ENCODE measurements around the gene KCNK13.
"Not testable (repeated sequence)": the region's sequence is repeated elsewhere in the genome, so short reads cannot be mapped to it uniquely, and the experiment has no call there.

KCNK13 gene

GRCh38 chr14:90061685-90062126 lies at the start of gene KCNK13:
KCNK13 (plus strand) TSS chr14:90061994; CDS start chr14:90062206, 212 bp downstream.
- no peak for DNase-seq (ENCODE audit: low read depth in 2 of 2)

GRCh38 chr14:90017371-90017770 lies 44.4 kb upstream of the KCNK13 start:
- DNase-seq (ENCODE audit: low read depth in 2 of 2): no peak

DNA sequence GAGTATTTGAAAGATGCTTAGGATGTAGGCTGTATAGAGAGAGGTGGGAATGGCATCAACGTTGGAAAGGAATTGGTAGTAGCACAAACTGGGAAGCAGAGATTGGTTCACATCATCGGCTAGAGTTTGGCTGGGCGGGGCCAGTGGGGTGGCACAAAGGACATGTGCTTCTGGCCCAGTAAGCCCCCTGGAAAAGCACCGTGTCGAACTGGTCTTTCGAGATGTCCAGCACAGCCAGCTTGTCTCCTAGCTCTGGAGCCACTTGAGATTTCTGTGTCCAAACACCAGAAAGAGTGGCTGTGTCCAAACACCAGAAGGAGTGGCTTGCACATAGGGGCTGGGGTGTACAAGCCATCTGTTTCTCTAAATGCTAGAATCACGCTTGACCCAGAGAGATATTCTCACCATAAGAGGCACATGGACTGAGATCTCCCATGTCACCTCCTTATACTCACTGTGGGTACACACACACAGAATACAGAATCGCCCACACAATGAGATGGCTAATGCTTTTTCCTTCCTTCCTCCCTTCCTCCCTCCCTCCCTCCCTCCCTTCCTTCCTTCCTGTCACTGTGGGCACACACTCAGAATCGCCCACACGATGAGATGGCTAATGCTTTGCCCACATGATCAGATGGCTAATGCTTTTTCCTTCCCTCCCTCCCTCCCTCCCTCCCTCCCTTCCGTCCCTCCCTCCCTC lies 41.8 kb upstream of the KCNK13 start:
- no peak for DNase-seq (ENCODE audit: low read depth in 2 of 2)

DNA sequence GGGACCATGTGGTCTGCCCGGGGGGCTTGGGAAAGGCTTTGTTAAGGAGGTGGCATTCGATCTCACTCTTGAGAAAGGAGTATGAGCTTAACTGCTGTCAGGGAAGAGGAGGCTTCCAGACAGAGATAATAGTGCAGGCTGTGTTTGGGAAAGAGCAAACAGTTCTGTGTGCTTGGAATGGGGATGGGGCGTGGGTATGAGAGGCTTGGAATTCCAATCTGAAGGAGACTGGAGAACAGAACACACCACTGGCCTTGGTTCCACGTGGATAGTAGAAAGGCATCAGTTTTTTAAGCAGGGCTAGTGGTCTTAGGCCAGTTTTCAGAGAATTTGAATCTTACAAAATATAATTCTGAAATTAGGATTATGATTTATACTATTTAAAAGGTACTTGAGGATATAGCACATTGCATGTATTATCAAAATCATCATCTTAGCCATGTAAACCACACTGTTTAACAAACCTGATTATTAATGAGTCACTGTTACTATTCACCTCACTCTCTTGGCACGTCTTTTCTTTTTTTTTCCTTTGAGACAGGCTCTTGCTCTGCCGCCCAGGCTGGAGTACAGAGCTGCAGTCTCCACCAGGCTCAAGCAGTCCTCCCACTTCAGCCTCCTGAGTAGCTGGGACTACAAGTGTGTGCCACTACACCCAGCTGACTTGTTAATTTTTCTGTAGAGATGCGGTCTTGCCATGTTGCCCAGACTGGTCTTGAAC lies 38.5 kb upstream of the KCNK13 start:
- no peak for DNase-seq (ENCODE audit: low read depth in 2 of 2)

DNA sequence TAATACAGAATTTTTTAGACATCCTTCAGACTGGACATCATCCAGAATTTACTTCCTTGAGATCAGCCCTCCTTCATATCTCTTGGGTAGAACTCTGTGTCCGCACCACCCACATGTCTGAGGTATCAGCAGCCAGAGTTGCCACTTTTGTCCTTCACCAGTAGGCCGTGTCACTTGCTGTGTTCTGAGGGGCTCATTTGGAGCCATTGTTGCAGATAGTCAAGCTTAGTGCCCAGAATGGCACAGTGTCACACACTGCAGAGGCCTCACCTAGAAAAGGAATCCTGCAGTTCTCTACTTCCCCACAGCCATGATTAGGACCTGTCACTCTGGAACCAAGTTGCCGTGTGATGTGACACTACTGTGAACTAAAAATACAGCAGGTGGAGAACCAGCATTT lies 36.9 kb upstream of the KCNK13 start:
- DNase-seq (ENCODE audit: low read depth in 2 of 2): no peak

DNA sequence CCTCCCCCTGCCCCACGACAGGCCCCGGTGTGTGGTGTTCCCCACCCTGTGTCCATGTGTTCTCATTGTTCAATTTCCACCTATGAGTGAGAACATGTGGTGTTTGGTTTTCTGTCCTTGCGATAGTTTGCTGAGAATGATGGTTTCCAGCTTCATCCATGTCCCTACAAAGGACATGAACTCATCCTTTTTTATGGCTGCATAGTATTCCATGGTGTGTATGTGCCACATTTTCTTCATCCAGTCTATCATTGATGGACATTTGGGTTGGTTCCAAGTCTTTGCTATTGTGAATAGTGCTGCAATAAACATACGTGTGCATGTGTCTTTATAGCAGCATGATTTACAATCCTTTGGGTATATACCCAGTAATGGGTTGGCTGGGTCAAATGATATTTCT lies 35.2 kb upstream of the KCNK13 start:
- not testable (repeated sequence) for DNase-seq (ENCODE audit: low read depth in 2 of 2)

DNA sequence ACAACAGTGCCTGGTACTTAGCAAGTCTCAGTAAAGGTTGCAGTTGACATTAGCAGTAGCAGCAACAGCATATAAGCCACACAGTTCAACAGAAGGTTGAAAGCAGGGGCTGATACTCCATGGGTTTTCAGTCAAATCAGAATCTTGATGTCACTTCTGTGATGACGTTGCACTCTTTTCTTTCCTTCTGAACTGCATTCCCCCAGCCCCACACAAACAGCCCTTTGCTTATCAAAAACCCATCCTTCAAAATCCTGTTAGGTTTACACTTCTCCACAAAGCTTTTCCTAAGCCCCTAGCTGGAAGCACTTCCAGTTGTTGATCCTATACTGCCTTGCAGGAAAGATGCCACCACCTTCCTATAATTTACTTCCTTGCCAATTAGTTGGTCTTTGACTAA lies 34.0 kb upstream of the KCNK13 start:
- DNase-seq (ENCODE audit: low read depth in 2 of 2): no peak

DNA sequence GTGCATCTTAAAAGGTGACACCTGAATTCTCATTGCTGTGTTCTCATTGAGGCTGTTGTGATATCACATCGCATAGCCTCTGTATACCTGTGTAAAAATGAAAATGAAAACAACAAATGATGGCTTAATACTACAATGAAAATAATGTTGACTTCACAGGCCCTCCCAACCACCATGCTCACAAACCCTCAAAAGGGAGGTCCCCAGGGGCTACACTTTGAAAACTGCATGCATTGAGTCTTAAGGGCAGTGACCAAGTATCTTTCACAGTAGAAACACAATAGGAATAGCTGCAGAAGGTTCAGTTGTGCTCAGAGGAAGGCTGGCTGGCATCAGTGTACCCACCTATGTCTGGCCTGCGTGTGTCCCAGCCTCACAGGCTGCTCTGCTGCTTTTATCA lies 27.6 kb upstream of the KCNK13 start:
- no peak for DNase-seq (ENCODE audit: low read depth in 2 of 2)

GRCh38 chr14:90034835-90035525 lies 26.8 kb upstream of the KCNK13 start:
- no peak for DNase-seq (ENCODE audit: low read depth in 2 of 2)

DNA sequence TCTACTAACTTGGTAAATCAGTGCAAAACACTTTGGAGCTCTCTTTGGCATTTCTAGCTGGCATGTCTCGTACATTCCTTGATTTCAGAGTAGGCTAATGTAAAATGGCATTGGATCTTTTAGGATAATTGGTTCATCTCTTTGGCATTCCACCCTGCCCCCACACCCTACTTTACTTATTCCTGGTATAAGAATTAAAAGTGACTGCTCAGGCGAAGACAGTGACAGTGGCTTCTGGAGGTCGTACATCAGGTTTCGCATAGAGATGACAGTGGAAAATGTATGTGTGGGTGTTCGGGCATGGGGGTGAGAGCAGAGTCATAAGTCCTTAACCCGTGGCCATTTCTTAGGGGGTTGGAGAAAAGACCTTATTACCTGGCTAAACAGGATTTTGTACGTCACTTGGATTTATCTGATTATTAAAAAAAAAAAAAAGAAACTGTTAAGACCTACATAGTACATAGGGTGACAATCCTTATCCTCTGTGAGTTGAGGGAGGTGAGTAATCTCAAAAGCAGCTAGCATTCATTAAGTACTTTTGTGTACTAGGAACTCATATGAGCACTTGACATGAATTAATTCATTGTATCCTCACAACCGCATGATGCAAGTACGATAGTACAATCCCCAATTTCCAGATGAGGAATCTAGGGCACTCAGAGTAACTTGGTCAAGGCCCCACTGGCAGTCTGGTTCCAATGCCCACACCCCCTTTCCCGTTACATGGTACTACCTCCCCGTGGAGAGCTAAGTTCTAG lies 22.4 kb upstream of the KCNK13 start:
- no peak for DNase-seq (ENCODE audit: low read depth in 2 of 2)

DNA sequence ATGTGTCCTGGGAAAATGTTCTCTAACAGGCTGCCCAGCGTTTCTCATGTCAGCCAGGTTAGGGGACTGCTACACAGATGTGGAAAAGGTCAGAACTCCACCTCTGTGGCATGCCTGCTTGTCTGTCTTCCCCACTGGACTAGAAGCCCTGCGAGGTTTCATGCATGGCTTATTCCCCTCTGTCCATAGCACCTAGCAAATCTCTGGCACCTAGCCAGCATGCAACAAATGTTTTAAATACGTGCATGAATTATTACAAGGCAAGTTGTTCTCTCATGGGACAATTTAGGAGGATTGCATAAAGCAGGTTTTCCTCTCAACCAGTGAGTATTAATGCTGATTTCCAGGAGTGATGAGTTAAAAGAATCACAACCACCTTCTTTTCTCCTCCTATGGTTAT lies 21.4 kb upstream of the KCNK13 start:
- DNase-seq (ENCODE audit: low read depth in 2 of 2): no peak

DNA sequence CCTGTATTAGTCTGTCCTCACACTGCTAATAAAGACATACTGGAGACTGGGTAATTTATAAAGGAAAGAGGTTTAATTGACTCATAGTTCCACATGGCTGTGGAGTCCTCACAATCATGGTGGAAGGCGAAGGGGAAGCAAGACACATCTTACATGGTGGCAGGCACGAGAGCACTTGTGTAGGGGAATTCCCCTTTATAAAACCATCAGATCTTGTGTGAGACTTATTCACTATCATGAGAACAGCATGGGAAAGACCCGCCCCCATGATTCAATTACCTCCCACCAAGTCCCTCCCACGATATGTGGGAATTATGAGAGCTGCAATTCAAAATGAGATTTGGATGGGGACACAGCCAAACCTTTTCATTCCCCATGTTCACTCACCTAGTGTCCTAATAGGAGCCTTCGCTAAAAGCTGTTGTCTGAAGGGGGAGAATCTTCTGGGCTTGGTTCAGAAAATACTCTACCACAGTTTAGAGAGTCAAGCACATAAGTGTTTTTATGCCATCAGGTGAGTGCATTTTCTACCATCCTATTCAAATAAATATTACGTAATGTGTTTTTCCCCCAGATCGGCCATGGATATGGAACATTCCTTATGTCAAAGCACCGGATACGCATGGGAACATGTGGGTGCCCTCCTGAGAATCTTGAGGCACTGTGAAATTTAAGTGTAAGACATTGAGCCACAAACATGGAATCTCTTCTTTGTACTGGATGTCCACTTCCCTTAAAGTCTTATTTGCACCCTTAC lies 19.1 kb upstream of the KCNK13 start:
- no peak for DNase-seq (ENCODE audit: low read depth in 2 of 2)

DNA sequence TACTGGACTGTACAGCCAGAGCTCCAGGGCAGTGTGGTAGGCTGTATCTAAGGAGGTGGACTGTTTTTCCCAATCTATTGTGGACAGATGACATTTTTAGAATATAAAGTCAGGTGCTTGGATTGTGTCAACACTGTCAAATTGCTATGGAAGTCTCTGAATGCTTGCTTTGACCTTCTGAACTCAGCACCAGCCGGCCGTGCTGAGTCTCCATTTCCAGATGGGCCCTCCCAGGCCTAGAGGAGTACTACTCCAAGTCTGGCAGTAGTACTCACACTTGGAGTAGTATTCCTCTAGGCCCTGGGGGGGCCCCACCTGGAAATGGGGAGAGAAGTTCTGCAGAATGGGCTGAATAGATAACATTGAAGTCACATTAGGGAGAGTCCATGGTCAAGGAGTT lies 16.2 kb upstream of the KCNK13 start:
- no peak for DNase-seq (ENCODE audit: low read depth in 2 of 2)

GRCh38 chr14:90049390-90049789 lies 12.4 kb upstream of the KCNK13 start:
- no peak for DNase-seq (ENCODE audit: low read depth in 2 of 2)

DNA sequence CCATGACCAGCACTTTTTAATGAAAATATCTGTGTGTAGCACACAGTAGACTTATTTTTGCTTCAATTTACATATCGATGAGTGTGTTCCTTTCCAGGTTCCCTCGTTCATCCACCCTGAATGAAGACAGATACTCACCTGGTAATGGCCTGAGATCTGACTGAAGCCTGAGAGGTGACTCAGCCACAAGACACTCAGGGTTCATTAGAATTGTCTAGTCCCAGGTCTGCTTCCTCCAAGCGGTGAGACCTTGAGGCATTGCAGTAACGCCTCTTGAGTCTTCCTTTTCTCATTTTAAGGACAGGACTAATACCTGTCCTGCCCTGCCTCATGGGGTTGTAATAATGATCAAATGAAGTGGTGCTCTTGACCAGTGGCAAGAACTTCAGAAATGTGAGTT lies 11.5 kb upstream of the KCNK13 start:
- DNase-seq (ENCODE audit: low read depth in 2 of 2): no peak

GRCh38 chr14:90053044-90053443 lies 8.8 kb upstream of the KCNK13 start:
- DNase-seq (ENCODE audit: low read depth in 2 of 2): no peak

- no peak for DNase-seq (ENCODE audit: low read depth in 2 of 2)
Measured at GRCh38 chr14:90054803-90055202, 7.0 kb upstream of the KCNK13 start.

DNA sequence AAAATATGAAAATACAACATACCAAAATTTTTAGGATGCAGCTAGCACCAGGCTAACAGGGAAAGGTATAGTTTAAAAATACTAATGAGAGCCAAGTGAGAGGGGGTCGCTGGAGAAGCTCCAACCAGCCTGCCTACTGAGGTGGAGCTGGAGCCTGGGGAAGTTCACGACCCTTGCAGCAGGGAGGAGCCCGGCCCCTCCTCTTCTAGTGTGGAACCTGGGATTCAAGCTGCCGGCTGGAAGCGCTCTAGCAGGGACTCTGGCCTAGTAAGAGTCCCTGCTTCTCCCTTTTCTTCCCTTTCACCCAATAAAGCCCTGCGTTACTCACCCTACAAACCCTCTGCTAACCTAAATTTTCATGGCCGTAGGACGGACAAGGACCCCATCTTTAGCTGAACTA lies 5.0 kb upstream of the KCNK13 start:
- no peak for DNase-seq (ENCODE audit: low read depth in 2 of 2)

DNA sequence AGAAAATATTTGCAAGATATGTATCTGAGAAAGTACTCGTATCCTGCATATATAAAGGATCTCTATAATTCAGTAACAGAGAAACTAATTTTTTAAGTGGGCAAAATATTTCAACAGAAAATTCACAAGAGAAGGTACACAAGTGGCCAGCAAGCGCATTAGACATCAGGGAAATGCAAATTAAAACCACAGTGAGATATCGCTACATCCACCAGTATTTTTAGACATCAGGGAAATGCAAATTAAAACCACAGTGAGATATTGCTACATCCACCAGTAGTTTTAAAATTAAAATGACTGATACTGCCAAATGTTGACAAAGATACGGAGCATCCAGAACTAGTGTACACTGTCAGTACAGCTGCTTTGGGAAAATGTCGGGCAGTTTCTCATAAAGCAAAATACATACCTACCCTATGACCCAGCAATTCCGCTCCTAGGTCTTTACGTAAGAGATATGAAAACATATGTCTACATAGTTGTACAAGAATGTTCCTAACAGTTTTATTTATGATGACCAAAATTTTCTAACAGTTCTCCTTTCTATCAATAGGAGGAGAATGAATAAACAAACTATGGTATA lies 2.8 kb upstream of the KCNK13 start:
- no peak for DNase-seq (ENCODE audit: low read depth in 2 of 2)

DNA sequence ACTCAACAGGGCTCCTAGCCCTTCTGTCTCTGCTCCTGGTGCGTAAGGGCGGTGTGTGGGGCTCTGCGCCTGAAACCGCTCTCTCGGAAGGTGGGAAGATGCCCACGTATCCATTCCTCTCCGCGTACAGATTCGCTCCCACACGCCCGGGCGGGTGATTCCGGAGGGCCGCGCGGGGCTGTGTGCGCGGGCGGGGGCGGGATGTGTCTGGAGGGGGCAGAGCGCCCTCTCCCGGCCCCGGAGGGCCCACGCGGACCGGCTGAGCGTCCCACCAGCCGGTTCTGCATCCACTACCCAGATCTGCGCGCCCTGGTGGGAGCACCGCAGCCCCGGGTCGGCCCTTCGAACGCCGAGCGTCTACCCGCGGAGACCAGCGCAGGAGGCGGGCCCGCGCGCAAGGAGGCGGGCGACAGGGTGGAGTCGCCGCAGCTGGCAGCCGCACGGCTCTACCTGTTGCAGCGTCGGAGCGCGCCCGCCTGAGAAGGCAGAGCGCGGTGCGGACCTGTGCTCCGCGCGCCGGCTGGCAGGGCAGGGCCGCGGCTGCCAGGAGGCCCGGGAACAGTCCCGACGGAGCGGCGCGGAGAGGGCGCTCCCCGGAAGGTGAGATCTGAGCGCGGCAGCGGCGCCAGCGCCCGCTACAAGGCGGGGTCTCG lies 1.4 kb upstream of the KCNK13 start:
- peak; percentile 25 to 48 for DNase-seq (ENCODE audit: low read depth in 2 of 2)

Data from stimulated activated CD4-positive, alpha-beta T cell treated with anti-CD3 and anti-CD28 coated beads, Interleukin-12 subunit alpha, Interleukin-12 subunit beta, amount 100 ng/mL, for 24 hours (primary cell).